Smooth muscle cell (in vitro differentiated cells): ENCODE data around the gene ORAI3. TPM values are rescaled to one million over a fixed set of nuclear protein-coding genes. Genes with fewer than 3 reads are reported as not detected.

Experiments used
- DNase-seq: peaks from one replicate; lab custom pipeline; 2025; ENCODE audit not compliant: unreplicated experiment; lab: John Stamatoyannopoulos, UW
- H2AFZ ChIP-seq: fragments of 200-600 bp; sonication (generic); 2 replicates; pipeline ENCODE4 v1.6.0; 2016; ENCODE audit warnings: antibody characterized with exemption, low read depth, mild to moderate bottlenecking
- H3F3A ChIP-seq: fragments of 200-600 bp; sonication (generic); 2 replicates; pipeline ENCODE4 v1.6.0; 2017; ENCODE audit warnings: antibody characterized with exemption, low read depth
- H3K27ac ChIP-seq: fragments of 200-600 bp; sonication (generic); 2 replicates; pipeline ENCODE4 v1.5.1; 2016; ENCODE audit warnings: low read depth, mild to moderate bottlenecking
- H3K27me3 ChIP-seq: fragments of 200-600 bp; sonication (generic); 2 replicates; pipeline ENCODE4 v1.6.1; 2016; ENCODE audit warnings: low read depth, mild to moderate bottlenecking
- H3K36me3 ChIP-seq: fragments of 200-600 bp; sonication (generic); 2 replicates; pipeline ENCODE4 v1.5.1; 2016; ENCODE audit warnings: low read depth
- H3K4me1 ChIP-seq: fragments of 200-600 bp; sonication (generic); 2 replicates; pipeline ENCODE4 v1.5.1; 2016; ENCODE audit warnings: low read depth
- H3K4me2 ChIP-seq: fragments of 200-600 bp; sonication (generic); 2 replicates; pipeline ENCODE4 v1.6.0; 2016; ENCODE audit warnings: mild to moderate bottlenecking
- H3K4me3 ChIP-seq: fragments of 200-600 bp; sonication (generic); 2 replicates; pipeline ENCODE4 v1.5.1; 2016; ENCODE audit warnings: mild to moderate bottlenecking
- H3K79me2 ChIP-seq: fragments of 200-600 bp; sonication (generic); 2 replicates; pipeline ENCODE4 v1.6.0; 2016; ENCODE audit warnings: low read depth, mild to moderate bottlenecking
- H3K9ac ChIP-seq: fragments of 200-600 bp; sonication (generic); 2 replicates; pipeline ENCODE4 v1.6.0; 2016; ENCODE audit warnings: low read depth
- H3K9me3 ChIP-seq: fragments of 200-600 bp; sonication (generic); replicated peaks from 2 replicates; pipeline ENCODE4 v1.5.1; 2016; ENCODE audit warnings: low read depth
- H4K20me1 ChIP-seq: fragments of 200-600 bp; sonication (generic); 2 replicates; pipeline ENCODE4 v1.6.0; 2016; ENCODE audit warnings: low read depth
- WGBS: methylation state at CpG from one replicate; pipeline ENCODE4 v1.1.7; 2016; ENCODE audit warnings: low lambda C conversion rate; 5-methylcytosine and 5-hydroxymethylcytosine counted together
- polyA plus RNA-seq: library from polyadenylated mRNA; unstranded; fragments of >200 nt; fragmentation: Nextera tagmentation; extraction: Ambion mirVana; gene quantifications from 2 replicates; pipeline ENCODE4 v1.2.1, GENCODE V29; 2016
- total RNA-seq: library from RNA; depleted of rRNA; stranded (reverse); fragments of >200 nt; gene quantifications from 2 replicates; pipeline ENCODE4 v1.2.3, GENCODE V29; 2014
- TF ChIP-seq, protein P1 (sequence below): fragments of 200-600 bp; sonication (generic); IDR thresholded peaks from 2 replicates; pipeline ENCODE4 v1.5.1; 2017; ENCODE audit warnings: borderline replicate concordance, mild to moderate bottlenecking, antibody characterized with exemption; ENCODE audit not compliant: insufficient read depth, poor library complexity, severe bottlenecking

The ORAI3 gene
- total and polyA plus RNA-seq, 2 experiments from 2014 or later, result 34.9 to 39.4 TPM

DNA sequence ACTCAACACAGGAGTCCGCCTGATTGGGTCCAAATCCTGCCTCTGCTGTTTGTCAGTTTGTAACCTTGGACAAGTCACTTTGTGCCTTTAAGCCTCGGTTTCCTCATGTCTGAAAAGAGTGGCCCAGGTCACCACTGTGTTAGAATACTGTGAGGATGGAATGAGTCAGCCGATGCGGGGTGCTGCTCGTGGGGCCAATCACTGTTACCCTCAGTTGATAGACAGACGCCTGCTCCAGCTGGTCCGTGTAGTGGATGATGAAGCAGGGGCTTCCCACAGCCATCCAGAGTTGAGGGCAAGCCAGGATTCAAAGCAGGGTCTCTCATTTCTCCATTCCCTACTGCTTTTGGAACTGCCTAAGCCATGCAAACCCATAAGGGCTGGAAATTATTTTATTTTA lies 19.7 kb upstream of the ORAI3 start:
- no peak overlapping the region for H2AFZ ChIP-seq
- no peak overlapping the region for H3K4me2 ChIP-seq
- H3F3A ChIP-seq, result no peaks in the 10 kb centered on the region
- H4K20me1 ChIP-seq, result peaks cover 12% of the 10 kb centered on the region
- TF ChIP-seq, protein P1, sequence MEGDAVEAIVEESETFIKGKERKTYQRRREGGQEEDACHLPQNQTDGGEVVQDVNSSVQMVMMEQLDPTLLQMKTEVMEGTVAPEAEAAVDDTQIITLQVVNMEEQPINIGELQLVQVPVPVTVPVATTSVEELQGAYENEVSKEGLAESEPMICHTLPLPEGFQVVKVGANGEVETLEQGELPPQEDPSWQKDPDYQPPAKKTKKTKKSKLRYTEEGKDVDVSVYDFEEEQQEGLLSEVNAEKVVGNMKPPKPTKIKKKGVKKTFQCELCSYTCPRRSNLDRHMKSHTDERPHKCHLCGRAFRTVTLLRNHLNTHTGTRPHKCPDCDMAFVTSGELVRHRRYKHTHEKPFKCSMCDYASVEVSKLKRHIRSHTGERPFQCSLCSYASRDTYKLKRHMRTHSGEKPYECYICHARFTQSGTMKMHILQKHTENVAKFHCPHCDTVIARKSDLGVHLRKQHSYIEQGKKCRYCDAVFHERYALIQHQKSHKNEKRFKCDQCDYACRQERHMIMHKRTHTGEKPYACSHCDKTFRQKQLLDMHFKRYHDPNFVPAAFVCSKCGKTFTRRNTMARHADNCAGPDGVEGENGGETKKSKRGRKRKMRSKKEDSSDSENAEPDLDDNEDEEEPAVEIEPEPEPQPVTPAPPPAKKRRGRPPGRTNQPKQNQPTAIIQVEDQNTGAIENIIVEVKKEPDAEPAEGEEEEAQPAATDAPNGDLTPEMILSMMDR, result no peak
- H3K79me2 ChIP-seq, result peaks cover 3% of the 10 kb centered on the region
- H3K27me3 ChIP-seq, result no peaks in the 10 kb centered on the region
- 93% methylated on average over 7 of the region's 7 CpGs for WGBS
- H3K9me3 ChIP-seq, result no peaks in the 10 kb centered on the region
- no peak overlapping the region for H3K4me3 ChIP-seq
- no peak overlapping the region for H3K9ac ChIP-seq
- H3K27ac ChIP-seq, result no peak overlapping the region
- no peak for DNase-seq
- H3K36me3 ChIP-seq, result no peaks in the 10 kb centered on the region
- H3K4me1 ChIP-seq, result peaks cover 10% of the 10 kb centered on the region

DNA sequence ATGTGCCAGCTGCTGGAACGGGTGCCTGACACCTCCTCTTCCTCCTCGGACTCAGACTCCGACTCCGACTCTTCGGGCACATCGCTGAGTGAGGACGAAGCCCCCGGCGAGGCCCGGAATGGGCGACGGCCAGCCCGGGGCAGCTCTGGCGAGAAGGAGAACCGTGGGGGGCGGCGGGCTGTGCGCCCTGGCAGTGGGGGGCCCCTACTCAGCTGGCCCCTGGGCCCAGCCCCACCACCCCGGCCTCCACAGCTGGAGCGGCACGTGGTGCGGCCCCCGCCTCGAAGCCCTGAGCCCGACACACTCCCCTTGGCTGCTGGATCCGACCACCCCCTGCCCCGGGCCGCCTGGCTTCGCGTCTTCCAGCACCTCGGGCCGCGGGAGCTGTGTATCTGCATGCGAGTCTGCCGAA lies 18.7 kb upstream of the ORAI3 start:
- no peak overlapping the region for H3K4me2 ChIP-seq
- H4K20me1 ChIP-seq, result peaks cover 4% of the 10 kb centered on the region
- no peak overlapping the region for H3K4me3 ChIP-seq
- peaks cover 1% of the 10 kb centered on the region for H3K4me1 ChIP-seq
- no peaks in the 10 kb centered on the region for H3K27me3 ChIP-seq
- no peak overlapping the region for H3K27ac ChIP-seq
- no peaks in the 10 kb centered on the region for H3K79me2 ChIP-seq
- H2AFZ ChIP-seq, result no peak overlapping the region
- no peaks in the 10 kb centered on the region for H3K36me3 ChIP-seq
- H3F3A ChIP-seq, result no peaks in the 10 kb centered on the region
- no peak for DNase-seq
- H3K9me3 ChIP-seq, result no peaks in the 10 kb centered on the region
- 97% methylated on average over 18 of the region's 35 CpGs for WGBS
- TF ChIP-seq, protein P1, result no peak
- no peak overlapping the region for H3K9ac ChIP-seq

DNA sequence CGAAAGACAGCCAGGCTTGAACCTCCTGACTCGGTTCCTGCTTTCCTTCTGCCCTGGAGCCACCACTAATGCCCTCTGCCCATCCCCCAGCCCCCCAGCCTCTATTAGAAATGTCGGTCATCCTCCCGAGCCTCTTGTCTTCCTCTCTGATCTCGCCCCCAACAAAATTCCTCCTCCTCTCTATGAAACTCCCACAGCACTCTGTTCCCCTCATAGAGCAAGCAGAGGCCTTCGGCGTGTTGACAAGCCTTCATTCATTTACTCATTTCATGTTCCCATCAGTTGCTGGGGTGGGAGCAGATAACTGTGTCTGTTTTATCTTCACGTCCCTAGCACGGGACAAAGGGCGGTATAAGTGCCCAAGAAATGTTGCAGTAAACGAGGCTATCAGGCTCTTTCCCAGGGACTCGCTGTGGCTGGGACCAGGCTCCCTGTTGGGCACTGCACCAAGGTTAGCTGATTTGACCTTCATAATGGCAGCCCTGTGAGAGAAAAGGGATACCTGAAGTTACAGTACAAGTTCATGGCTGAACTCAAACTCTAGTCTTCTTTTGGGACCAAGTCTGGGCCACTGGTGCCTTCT lies 17.7 kb upstream of the ORAI3 start:
- H3K36me3 ChIP-seq, result no peaks in the 10 kb centered on the region
- no peak overlapping the region for H3K27ac ChIP-seq
- no peaks in the 10 kb centered on the region for H3K27me3 ChIP-seq
- no peak overlapping the region for H3K4me2 ChIP-seq
- no peaks in the 10 kb centered on the region for H3K4me1 ChIP-seq
- H2AFZ ChIP-seq, result no peak overlapping the region
- TF ChIP-seq, protein P1, result no peak
- no peak overlapping the region for H3K4me3 ChIP-seq
- H3K79me2 ChIP-seq, result no peaks in the 10 kb centered on the region
- no peaks in the 10 kb centered on the region for H3K9me3 ChIP-seq
- H3K9ac ChIP-seq, result no peak overlapping the region
- DNase-seq, result no peak
- WGBS, result 78% methylated on average over 12 of the region's 12 CpGs
- H3F3A ChIP-seq, result no peaks in the 10 kb centered on the region
- peaks cover under 1% of the 10 kb centered on the region for H4K20me1 ChIP-seq
